ENCODE results near the gene ST3GAL5. TPM values are rescaled to one million over a fixed set of nuclear protein-coding genes. Genes with fewer than 3 reads are reported as not detected.

The ST3GAL5 gene
- total RNA-seq, 1 experiment from 2014 or later, result 5.9 TPM

DNA sequence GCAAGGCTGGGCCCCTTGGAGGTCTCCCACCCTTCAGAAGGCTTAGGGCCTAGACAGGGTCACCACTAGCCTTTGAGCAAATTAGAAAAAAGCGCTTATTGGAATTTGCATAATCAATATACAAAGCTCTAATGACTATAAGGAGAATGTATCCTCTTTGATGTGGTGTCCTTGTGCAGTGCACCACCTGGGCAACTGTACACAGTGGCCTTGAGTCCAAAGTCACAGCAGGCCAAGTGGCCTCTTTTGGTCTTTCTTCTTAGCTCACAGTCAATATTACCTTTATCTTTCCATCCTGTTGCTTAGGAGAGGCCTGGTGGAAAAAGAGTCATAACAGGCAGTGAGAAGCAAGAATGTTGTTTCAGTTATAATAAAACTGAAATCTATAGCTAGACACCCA lies 19.7 kb upstream of the ST3GAL5 start:
- H3K9me3 ChIP-seq (ENCODE audit: insufficient read depth, low read depth), result no peaks in the 10 kb centered on the region
- no peaks in the 10 kb centered on the region for H3K27me3 ChIP-seq (ENCODE audit: insufficient read depth, low read depth)
- POLR2A ChIA-PET (ENCODE audit: unreplicated experiment), result no interaction called here
- H3F3A ChIP-seq (ENCODE audit: insufficient read depth, low read depth), result 0 out of 2 replicates have a peak, but pooled peaks cover 5% of the 10 kb centered on the region
- BruUV-seq (replicated peaks), result no TSS peak
- H4K20me1 ChIP-seq (ENCODE audit: insufficient read depth), result no peaks in the 10 kb centered on the region
- H3K79me2 ChIP-seq (ENCODE audit: low read depth), result no peaks in the 10 kb centered on the region
- H2AFZ ChIP-seq, result no peak overlapping the region
- H3K27ac ChIP-seq, result no peak overlapping the region
- no peak for DNase-seq
- intact Hi-C loops (cut with micrococcal nuclease; ENCODE audit: unreplicated experiment), result no loop called here
- no peak overlapping the region for H3K4me3 ChIP-seq
- H3K36me3 ChIP-seq (ENCODE audit: low read depth), result no peaks in the 10 kb centered on the region
- no peak overlapping the region for H3K4me2 ChIP-seq
- TF ChIP-seq, protein P1, sequence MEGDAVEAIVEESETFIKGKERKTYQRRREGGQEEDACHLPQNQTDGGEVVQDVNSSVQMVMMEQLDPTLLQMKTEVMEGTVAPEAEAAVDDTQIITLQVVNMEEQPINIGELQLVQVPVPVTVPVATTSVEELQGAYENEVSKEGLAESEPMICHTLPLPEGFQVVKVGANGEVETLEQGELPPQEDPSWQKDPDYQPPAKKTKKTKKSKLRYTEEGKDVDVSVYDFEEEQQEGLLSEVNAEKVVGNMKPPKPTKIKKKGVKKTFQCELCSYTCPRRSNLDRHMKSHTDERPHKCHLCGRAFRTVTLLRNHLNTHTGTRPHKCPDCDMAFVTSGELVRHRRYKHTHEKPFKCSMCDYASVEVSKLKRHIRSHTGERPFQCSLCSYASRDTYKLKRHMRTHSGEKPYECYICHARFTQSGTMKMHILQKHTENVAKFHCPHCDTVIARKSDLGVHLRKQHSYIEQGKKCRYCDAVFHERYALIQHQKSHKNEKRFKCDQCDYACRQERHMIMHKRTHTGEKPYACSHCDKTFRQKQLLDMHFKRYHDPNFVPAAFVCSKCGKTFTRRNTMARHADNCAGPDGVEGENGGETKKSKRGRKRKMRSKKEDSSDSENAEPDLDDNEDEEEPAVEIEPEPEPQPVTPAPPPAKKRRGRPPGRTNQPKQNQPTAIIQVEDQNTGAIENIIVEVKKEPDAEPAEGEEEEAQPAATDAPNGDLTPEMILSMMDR (conservative IDR thresholded peaks at IDR 0.05), result no peak
- TF ChIP-seq EZH2 (IDR thresholded peaks at IDR 0.05; ENCODE audit: low read depth), result no peak
- peaks cover 10% of the 10 kb centered on the region for H3K4me1 ChIP-seq (replicated peaks; ENCODE audit: insufficient read depth)
- no peaks in the 10 kb centered on the region for H3K9me2 ChIP-seq (ENCODE audit: insufficient read depth)
- CTCF ChIA-PET, result interaction anchor here (0.6 kb wide), 1 partner anchor 19 kb away, joined by 3 read pairs; no protein-coding TSS in a partner anchor

DNA sequence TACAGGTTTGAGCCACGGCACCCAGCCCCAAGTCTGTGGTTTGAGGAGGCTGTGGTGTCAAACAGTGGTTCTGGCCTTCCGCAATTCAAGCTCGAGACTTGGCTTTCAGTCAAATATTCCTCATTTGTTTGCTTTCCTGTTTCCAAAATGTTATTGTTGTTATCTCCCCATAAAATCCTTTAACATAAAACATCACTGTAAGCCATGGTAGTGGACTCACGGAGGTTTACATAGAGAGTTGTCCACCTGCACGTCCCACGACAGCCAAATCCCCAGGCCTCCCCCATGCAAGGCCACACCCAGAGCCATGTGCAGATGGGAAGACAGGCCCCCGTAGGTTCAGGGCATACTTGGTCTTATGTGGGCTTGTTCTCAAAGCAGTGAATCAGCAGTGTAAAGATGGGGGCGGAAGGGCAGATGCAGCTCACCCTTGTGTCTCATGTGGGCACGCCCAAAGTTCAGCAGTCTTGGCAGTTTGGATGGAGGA lies 18.9 kb upstream of the ST3GAL5 start:
- Histone ChIP-seq H3K4me3 (no peak overlapping the region), H3K27ac (no peak overlapping the region), H3K79me2 (ENCODE audit: low read depth) (no peaks in the 10 kb centered on the region), H3K9me3 (ENCODE audit: insufficient read depth, low read depth) (no peaks in the 10 kb centered on the region), H3K27me3 (ENCODE audit: insufficient read depth, low read depth) (no peaks in the 10 kb centered on the region), H3F3A (ENCODE audit: insufficient read depth, low read depth) (0 out of 2 replicates have a peak, but pooled peaks cover 4% of the 10 kb centered on the region), H4K20me1 (ENCODE audit: insufficient read depth) (no peaks in the 10 kb centered on the region), H3K9me2 (ENCODE audit: insufficient read depth) (no peaks in the 10 kb centered on the region), H3K4me1 (replicated peaks; ENCODE audit: insufficient read depth) (peaks cover 9% of the 10 kb centered on the region; the same call in 1 of the 2 replicates), H3K4me2 (no peak overlapping the region), H2AFZ (no peak overlapping the region), H3K36me3 (ENCODE audit: low read depth) (no peaks in the 10 kb centered on the region)
- intact Hi-C loops (cut with micrococcal nuclease; ENCODE audit: unreplicated experiment), result no loop called here
- POLR2A ChIA-PET (ENCODE audit: unreplicated experiment), result no interaction called here
- no peak for TF ChIP-seq EZH2 (IDR thresholded peaks at IDR 0.05; ENCODE audit: low read depth)
- TF ChIP-seq, protein P1 (conservative IDR thresholded peaks at IDR 0.05), result no peak
- BruUV-seq (replicated peaks), result no TSS peak
- no peak for DNase-seq
- CTCF ChIA-PET, result interaction anchor here (0.6 kb wide), 1 partner anchor 18 kb away, joined by 3 read pairs; no protein-coding TSS in a partner anchor

DNA sequence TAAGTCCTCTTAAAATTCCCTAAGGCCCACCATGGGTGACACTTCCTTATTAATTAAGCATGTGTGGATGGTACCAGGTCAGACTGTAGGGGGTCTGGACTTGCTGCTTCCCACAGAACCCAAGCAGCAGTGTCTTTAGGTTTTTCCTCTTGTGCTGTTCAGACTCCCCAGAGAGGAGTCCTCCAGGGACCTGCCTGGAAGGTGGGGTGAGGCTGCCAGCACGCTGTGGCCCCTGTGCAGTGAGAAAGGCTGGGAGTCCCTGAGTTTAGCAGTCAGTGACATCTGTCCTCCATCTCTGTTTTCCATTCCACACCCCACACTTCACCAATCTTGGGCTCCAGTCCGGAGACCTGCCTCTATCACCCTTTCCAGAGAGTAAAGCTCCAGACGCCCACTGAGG lies 18.0 kb upstream of the ST3GAL5 start:
- intact Hi-C loops (cut with micrococcal nuclease; ENCODE audit: unreplicated experiment), result no loop called here
- 0 out of 2 replicates have a peak, but pooled peaks cover 2% of the 10 kb centered on the region for H3K4me1 ChIP-seq (replicated peaks; ENCODE audit: insufficient read depth)
- H3K4me2 ChIP-seq, result no peak overlapping the region
- H3K79me2 ChIP-seq (ENCODE audit: low read depth), result no peaks in the 10 kb centered on the region
- CTCF ChIA-PET, result no interaction called here
- DNase-seq, result no peak
- no peaks in the 10 kb centered on the region for H3K27me3 ChIP-seq (ENCODE audit: insufficient read depth, low read depth)
- H3K27ac ChIP-seq, result no peak overlapping the region
- BruUV-seq (replicated peaks), result no TSS peak
- POLR2A ChIA-PET (ENCODE audit: unreplicated experiment), result no interaction called here
- TF ChIP-seq EZH2 (IDR thresholded peaks at IDR 0.05; ENCODE audit: low read depth), result no peak
- TF ChIP-seq, protein P1 (conservative IDR thresholded peaks at IDR 0.05), result no peak
- H3K4me3 ChIP-seq, result no peak overlapping the region
- no peaks in the 10 kb centered on the region for H4K20me1 ChIP-seq (ENCODE audit: insufficient read depth)
- no peaks in the 10 kb centered on the region for H3K9me3 ChIP-seq (ENCODE audit: insufficient read depth, low read depth)
- H3K36me3 ChIP-seq (ENCODE audit: low read depth), result no peaks in the 10 kb centered on the region
- H2AFZ ChIP-seq, result no peak overlapping the region
- H3F3A ChIP-seq (ENCODE audit: insufficient read depth, low read depth), result no peaks in the 10 kb centered on the region
- H3K9me2 ChIP-seq (ENCODE audit: insufficient read depth), result no peaks in the 10 kb centered on the region
